Measurements from ENCODE around the gene ACE. TPM values are rescaled to one million over a fixed set of nuclear protein-coding genes. Genes with fewer than 3 reads are reported as not detected.

The ACE gene
- total RNA-seq, 1 donor from 2014 or later: 4.5 TPM

- DNase-seq (ENCODE audit: low spot score in 2 of 2): no peak
Observed at GRCh38 chr17:63512896-63513644, 36.2 kb downstream of the ACE start.

GRCh38 chr17:63514477-63514876 is 37.6 kb downstream of the ACE start:
- FAIRE-seq: no peak
- DNase-seq (ENCODE audit: low spot score in 2 of 2): no peak

More at GRCh38 chr17:63512896-63513644, 36.2 kb downstream of the ACE start:
- FAIRE-seq: no peak

DNA sequence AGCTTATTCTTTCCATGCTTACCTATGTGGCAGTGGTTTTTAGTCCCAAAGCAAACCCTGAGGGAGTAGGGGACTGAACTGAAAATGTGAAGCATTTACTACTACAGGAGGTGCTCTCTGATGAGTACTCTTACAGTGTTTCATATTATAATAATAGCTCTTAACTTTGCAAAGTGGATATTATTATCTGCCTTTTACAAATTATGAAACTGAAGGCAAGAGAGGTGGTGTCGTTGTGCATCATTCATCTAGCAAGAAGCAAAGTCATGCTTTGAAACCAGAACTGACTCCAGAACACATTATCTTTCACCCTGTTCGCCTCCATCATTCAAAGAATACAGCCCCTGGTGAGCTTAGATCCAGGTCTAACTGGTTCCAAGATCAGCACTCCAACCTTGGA is 38.1 kb downstream of the ACE start:
- DNase-seq (ENCODE audit: low spot score in 2 of 2) (no peak), FAIRE-seq (no peak)

GRCh38 chr17:63515426-63515825 is 38.6 kb downstream of the ACE start:
- FAIRE-seq: no peak
- DNase-seq (ENCODE audit: low spot score in 2 of 2): no peak

DNA sequence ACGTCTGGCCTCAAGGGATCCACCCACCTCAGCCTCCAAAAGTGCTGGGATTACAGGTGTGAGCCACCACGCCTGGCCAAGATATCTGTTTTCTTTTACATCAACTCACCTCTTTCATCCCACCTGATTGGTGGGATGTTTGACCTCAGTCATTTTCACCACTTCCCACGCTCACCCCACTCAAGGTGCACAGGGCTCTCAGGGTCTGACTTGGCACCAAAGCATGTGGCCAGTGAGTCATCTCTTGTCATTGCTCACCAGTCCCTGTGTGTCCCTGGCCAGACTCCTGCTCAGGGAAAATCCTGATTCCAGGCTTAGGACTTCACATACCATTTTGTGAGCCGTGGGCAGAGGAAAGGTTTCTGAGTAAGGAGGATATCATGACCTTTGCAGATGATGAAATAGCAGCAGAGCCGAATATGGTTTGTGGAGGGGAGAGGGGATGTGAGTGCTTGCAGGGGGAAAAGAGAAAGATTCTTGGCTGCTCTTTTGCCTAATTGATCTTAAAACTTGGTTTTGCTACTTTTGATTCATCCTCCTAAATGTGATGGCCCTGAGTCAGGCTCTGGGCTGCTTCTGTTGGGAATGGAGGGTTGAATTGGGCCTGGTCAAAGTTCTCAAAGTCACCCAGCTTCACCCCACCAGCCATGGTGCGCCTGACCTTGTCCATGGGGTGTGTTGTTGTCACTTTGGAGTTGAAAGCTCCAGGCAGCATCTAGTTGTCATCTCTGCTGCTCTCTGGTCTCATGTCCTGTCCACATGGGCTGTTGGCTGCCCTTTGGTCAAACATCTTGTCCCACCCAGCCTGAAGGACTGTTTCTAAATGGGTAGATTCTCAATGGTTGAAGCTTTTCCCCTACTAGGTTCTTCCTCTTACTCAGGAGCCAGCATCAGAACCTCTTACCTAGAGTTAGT is 40.3 kb downstream of the ACE start:
- DNase-seq (ENCODE audit: low spot score in 2 of 2) (no peak), FAIRE-seq (no peak)

GRCh38 chr17:63517825-63518534 is 41.1 kb downstream of the ACE start:
- FAIRE-seq: no peak
- DNase-seq (ENCODE audit: low spot score in 2 of 2): no peak

DNA sequence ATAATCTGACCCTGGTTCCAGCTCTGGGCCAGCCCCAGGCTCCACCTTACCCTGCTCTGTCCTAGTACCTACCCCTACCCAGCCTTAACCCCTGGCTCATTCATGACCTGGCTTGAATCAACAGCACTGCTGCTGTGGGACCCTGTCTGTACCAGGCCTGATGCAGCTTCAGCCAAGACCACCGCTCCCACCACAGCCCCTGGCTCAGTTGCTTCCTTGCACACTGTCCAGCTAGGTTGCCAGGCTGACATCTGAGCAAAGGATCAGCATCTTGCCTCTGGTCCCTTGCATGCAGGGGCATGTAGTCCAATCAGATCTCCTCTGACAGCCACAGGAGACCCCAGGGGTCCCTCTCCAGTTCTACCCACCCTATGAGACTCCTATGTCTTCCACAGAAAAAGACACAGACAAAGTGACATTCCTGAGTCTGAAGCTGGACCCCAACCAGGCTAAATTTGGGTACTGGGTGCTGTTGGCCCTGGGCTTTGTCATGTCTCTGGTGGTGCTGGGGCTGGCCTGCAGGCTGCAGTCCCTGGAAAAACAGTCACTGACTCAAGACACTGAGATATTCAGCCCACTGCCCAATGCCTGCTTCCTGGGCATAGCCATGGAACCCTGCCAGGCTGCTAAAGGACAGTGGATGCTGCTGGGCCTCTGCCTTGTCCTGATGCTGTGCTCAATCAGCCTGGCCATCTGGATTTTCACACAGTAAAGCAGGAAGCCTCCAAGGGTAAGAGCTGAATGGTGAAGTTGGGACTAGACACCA is 42.4 kb downstream of the ACE start:
- no peak for FAIRE-seq
- no peak for DNase-seq (ENCODE audit: low spot score in 2 of 2)

GRCh38 chr17:63519972-63520882 is 43.4 kb downstream of the ACE start:
- FAIRE-seq (no peak), DNase-seq (ENCODE audit: low spot score in 2 of 2) (no peak)

- FAIRE-seq: no peak
- DNase-seq (ENCODE audit: low spot score in 2 of 2): no peak
Observed at GRCh38 chr17:63523253-63523855, 46.5 kb downstream of the ACE start, which contains the start of gene KCNH6. KCNH6 (plus strand) TSS chr17:63523358; CDS start chr17:63523414, 56 bp downstream.

DNA sequence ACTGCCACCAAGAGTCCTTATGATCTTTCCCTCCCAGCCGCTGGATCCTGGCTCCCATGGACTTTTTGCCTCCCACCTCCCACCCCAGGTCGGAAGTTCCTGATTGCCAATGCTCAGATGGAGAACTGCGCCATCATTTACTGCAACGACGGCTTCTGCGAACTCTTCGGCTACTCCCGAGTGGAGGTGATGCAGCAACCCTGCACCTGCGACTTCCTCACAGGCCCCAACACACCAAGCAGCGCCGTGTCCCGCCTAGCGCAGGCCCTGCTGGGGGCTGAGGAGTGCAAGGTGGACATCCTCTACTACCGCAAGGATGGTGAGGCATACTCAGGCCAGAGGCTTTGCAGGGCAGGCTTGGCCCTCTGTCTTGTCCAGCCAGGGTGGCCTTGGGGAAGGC is 47.2 kb downstream of the ACE start:
- DNase-seq (ENCODE audit: low spot score in 2 of 2) (no peak), FAIRE-seq (no peak)

- FAIRE-seq (no peak), DNase-seq (ENCODE audit: low spot score in 2 of 2) (no peak)
Observed at GRCh38 chr17:63525190-63525946, 48.5 kb downstream of the ACE start.

DNA sequence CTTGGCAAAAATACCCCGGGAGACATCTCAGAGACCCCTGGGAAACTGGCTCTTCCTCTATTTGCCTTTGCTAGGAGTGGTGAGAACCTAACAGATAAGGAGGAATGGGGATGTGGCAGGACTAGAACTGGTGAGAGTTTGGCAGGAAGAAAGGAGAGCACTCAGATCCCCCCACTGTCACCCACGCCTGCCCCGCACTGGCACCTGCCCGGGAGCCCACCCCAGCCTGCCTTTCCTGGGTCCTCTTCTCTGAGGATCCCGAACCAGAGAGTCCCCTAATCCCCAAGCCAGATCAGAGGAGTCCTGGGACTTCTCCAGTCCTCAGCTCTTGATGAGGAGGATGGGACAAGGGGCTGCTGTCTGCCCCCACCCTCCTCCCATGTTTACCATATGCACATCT is 50.0 kb downstream of the ACE start:
- FAIRE-seq (no peak), DNase-seq (ENCODE audit: low spot score in 2 of 2) (no peak)

GRCh38 chr17:63528183-63528582 is 51.3 kb downstream of the ACE start:
- FAIRE-seq (no peak), DNase-seq (ENCODE audit: low spot score in 2 of 2) (no peak)

- FAIRE-seq (no peak), DNase-seq (ENCODE audit: low spot score in 2 of 2) (no peak)
Observed at GRCh38 chr17:63529711-63530556, 53.1 kb downstream of the ACE start.

- FAIRE-seq: no peak
- DNase-seq (ENCODE audit: low spot score in 2 of 2): no peak
Observed at GRCh38 chr17:63530557-63531021, 53.7 kb downstream of the ACE start.

DNA sequence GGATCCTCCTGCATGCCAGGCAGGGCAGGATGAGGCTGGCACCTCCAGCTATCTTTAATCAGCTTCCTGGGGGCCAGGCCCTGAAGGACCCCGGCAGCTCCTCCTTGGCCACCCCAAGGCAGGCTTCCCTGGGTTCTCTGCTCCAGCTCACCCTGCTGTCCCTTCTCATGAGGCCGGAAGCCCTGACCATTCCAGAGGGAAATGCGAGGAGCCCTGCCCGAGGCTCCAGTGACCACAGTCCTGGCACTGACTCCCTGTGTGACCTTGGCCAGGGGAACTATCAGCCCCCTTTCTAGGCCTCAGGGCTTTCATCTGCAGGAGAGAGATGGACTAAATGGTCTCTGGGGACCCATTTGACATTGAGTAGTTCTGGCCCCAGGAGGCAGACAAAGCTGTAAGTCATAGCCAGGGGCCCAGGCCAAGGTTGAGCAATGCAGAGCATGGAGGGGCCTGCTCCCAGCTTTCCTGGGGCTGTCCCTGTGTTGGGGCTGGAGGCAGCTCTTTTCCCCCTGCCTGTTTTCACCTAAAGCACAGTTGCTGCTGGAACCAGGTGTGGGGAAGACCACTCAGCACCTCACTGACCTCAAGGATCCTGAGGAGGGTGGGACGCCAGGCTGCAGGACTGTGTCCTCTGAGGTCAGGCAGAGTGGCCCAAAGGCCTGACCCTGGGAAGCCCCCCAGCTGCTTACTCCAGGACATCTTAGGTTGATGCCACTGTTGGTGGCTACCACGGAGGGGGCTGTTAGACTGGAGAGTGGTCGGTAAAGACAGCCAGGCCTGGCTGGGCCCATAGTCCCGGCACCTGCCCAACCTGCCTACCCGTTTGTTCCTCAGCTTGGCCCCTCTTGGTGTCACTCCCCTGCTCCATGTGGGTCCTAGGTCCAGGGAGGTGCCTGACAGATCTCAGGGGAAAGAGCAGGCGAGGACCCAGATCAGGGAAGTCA is 54.4 kb downstream of the ACE start:
- DNase-seq (ENCODE audit: low spot score in 2 of 2) (no peak), FAIRE-seq (no peak)
